Measurements from ENCODE around the gene PIH1D1.

The PIH1D1 gene

DNA sequence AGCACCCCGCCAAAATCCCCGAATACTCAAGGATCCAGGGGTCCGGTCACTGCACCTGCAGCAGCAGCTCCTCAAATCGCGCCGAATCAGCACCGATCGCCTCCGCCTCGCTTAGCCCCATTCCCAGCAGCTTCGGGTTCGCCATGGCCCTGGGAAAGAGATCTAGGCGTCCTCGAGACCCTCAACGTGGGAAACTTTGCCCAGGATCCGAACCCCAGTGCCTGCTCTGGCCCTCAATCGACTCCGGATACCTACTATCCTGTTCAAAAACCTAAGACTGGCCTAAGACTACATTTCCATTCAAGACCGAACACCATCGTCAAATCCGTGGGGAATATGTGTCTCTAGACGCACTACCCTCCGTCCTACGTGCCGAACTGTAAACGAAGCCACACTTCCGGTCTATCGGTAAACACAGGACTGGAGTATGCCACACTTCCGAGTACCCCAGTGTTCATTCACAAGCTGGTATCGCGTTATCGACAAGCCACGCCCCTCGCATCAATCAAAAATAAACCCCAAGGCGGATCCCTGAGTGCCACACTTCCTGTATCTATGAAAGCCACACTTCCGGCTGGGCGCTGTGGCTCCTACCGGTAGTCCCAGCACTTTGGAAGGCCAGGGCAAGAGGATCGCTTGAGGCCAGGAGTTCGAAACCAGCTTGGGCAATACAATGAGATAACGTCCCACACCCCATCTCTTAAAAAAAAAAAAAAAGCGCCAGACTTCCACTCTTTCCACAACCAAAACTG, at the start of gene PIH1D1:
Gene PIH1D1, minus strand, starts transcription at position 385 of the 752 bp plus-strand sequence. Its CDS starts 240 bp downstream, at position 145.
- TF ChIP-seq, protein P1, sequence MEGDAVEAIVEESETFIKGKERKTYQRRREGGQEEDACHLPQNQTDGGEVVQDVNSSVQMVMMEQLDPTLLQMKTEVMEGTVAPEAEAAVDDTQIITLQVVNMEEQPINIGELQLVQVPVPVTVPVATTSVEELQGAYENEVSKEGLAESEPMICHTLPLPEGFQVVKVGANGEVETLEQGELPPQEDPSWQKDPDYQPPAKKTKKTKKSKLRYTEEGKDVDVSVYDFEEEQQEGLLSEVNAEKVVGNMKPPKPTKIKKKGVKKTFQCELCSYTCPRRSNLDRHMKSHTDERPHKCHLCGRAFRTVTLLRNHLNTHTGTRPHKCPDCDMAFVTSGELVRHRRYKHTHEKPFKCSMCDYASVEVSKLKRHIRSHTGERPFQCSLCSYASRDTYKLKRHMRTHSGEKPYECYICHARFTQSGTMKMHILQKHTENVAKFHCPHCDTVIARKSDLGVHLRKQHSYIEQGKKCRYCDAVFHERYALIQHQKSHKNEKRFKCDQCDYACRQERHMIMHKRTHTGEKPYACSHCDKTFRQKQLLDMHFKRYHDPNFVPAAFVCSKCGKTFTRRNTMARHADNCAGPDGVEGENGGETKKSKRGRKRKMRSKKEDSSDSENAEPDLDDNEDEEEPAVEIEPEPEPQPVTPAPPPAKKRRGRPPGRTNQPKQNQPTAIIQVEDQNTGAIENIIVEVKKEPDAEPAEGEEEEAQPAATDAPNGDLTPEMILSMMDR (IDR thresholded peaks at IDR 0.05; ENCODE audit: extremely low read depth, missing control alignments) = no peak
- peak; percentile 90 for DNase-seq (ENCODE audit: low spot score)

DNA sequence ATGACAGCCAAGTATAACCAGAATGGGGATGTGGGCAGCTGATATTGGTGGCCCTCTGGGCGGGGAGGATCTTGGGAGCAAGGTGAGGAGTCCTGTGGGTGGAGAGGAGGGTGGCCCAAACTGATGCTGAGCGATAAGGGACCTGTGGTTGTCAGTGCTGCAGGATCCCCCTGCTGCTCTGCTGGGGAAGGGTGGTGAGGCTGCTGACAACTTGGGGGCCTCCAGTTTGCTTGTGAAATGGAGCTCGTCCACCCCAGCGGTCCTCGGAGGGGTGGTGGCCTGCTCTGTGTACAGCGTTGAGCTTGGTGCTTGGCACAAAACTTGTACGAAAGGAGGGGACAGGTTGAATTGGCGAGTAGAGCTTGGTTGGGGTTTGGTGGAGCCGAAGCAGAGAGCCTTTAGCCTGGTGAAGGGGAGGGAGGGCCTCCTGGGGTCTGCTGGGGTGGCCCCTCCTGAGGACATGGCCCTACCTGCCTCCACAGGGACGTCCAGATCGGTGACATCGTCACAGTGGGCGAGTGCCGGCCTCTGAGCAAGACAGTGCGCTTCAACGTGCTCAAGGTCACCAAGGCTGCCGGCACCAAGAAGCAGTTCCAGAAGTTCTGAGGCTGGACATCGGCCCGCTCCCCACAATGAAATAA, 47.5 kb upstream of the PIH1D1 start:
- TF ChIP-seq, protein P1 (IDR thresholded peaks at IDR 0.05; ENCODE audit: extremely low read depth, missing control alignments) = no peak

DNA sequence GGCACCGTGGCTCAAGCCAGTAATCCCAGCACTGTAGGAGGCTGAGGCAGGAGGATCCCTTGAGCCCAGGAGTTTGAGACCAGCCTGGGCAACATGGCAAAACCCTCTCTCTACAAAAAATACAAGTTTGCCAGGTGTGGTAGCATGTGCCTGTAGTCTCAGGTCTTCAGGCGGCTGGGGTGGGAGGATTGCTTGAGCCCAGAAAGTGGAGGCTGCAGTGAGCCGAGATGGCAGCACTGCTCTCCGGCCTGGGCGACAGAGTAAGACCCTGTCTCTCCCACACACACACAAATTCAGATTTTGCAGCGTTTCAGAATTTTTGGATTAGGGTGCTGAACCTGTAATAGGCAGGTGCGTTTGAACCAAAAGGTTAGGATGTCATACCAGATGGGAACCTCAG, 46.9 kb upstream of the PIH1D1 start:
- TF ChIP-seq, protein P1 (IDR thresholded peaks at IDR 0.05; ENCODE audit: extremely low read depth, missing control alignments) = no peak

More for the DNA sequence above, 47.5 kb upstream of the PIH1D1 start:
- no peak for DNase-seq (ENCODE audit: low spot score)

DNA sequence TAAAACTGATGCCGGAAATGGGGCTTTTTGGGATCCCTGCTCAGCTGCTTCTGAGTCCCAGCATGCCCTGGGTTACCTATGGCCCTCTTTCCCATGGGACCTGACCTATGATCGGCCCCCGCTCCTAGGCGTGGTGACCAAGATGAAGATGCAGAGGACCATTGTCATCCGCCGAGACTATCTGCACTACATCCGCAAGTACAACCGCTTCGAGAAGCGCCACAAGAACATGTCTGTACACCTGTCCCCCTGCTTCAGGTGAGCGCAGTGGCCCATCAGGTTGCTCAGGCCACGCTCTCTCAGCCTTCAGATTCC, 46.1 kb upstream of the PIH1D1 start:
- TF ChIP-seq, protein P1 (IDR thresholded peaks at IDR 0.05; ENCODE audit: extremely low read depth, missing control alignments) = no peak

More for the DNA sequence above, 46.9 kb upstream of the PIH1D1 start:
- no peak for DNase-seq (ENCODE audit: low spot score)

DNA sequence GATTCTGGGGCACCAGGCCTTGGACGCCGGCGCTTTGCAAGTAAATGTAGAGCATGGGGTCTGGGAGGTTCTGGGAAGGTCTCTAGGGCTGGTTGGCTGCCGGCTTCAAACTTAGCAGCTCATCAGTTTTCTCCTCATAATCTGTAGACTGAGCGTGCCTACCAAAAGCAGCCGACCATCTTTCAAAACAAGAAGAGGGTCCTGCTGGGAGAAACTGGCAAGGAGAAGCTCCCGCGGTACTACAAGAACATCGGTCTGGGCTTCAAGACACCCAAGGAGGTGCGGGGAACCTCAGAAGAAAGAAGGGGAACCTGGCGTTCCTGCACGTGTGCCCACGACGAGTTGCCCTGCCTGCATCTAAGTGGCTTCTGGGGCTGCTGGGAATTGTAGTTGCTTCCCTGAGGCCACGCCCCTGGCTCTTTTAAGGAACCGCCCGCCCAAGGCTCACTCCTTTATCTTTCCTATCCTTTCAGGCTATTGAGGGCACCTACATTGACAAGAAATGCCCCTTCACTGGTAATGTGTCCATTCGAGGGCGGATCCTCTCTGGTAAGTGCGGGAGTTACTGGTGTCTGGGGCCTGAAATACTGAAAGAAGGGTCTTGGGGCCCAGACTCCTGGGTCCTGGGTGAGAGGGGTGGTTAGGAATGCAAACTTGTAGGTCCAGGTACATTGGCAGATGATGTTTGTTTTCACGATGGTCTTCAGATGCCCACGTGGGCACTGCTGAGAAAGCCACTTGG, 45.6 kb upstream of the PIH1D1 start:
- TF ChIP-seq, protein P1 (IDR thresholded peaks at IDR 0.05; ENCODE audit: extremely low read depth, missing control alignments) = no peak
- DNase-seq (ENCODE audit: low spot score) = peak; percentile 57

More for the DNA sequence above, 46.1 kb upstream of the PIH1D1 start:
- no peak for DNase-seq (ENCODE audit: low spot score)

DNA sequence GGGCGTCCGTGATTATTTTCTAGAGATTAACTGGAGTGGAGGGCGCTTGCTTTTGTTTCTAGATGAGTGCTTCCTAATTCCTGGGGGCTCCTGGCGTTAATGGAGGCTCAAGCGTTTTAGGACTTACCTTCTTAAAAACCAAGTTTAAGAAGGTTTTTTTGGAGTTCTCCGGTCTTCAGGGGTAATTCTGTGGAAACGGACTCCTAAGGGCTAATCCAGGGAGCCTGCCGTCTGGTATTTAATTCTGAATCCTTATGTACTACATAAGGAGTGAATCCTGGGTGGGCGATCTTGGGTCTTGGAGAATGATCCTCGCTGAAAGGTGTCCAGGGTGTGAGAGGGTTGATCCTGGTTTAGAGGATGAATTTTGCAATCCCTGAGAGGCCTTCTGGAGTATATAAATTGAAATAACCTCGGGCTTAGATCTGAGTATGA, 45.0 kb upstream of the PIH1D1 start:
- TF ChIP-seq, protein P1 (IDR thresholded peaks at IDR 0.05; ENCODE audit: extremely low read depth, missing control alignments) = no peak
- no peak for DNase-seq (ENCODE audit: low spot score)

All from GM20000 (cell line).